Caco-2 (cell line): ENCODE data around the gene BAIAP3. TPM values are rescaled to one million over a fixed set of nuclear protein-coding genes. Genes with fewer than 3 reads are reported as not detected.

ENCODE experiments used
- BruUV-seq: library from RNA; stranded (reverse); fragments of 400-500 nt; replicated peaks from 2 replicates; lab custom pipeline; 2021; lab: Mats Ljungman, UMichigan
- CTCF ChIA-PET: fragments of 300-600 bp; sonication (Branson Sonifier 250); formaldehyde crosslinking; loops from one replicate; lab custom pipeline; 2022; ENCODE audit warnings: antibody characterized with exemption; lab: Charles Lee
- POLR2A ChIA-PET: fragments of 300-600 bp; sonication (Branson Sonifier 250); formaldehyde crosslinking; loops from one replicate; lab custom pipeline; 2022; ENCODE audit warnings: antibody characterized with exemption; lab: Charles Lee
- DNase-seq, 2 experiments: peaks; one replicate each; pipeline versions ENCODE4 v3.0.0 to v3.0.0-alpha.2; 2020 to 2022
- H3K27me3 ChIP-seq: replicated peaks from 2 replicates; pipeline ENCODE4 v1.6.0; 2011; ENCODE audit warnings: low read length; ENCODE audit not compliant: control insufficient read depth, insufficient read depth
- H3K36me3 ChIP-seq: 2 replicates; pipeline ENCODE4 v1.5.1; 2011; ENCODE audit warnings: low read length; ENCODE audit not compliant: control insufficient read depth, insufficient read depth
- H3K4me1 ChIP-seq: fragments of 250-450 bp; sonication (Bioruptor Pico); 2 replicates; pipeline ENCODE4 v1.5.1; 2020; ENCODE audit warnings: mild to moderate bottlenecking
- H3K4me3 ChIP-seq: 2 replicates; pipeline ENCODE4 v1.5.1; 2011; ENCODE audit warnings: low read depth, mild to moderate bottlenecking, control low read depth, low read length
- H3K9me3 ChIP-seq: fragments of 250-450 bp; sonication (Bioruptor Pico); 2 replicates; pipeline ENCODE4 v1.5.1; 2020; ENCODE audit warnings: mild to moderate bottlenecking, moderate library complexity
- H3K27ac Mint-ChIP-seq: one replicate; pipeline ENCODE4 v1.8.0; 2022; ENCODE audit warnings: mixed read lengths; ENCODE audit not compliant: unreplicated experiment
- H3K27me3 Mint-ChIP-seq: one replicate; pipeline ENCODE4 v1.8.0; 2022; ENCODE audit warnings: mixed read lengths; ENCODE audit not compliant: insufficient read depth, unreplicated experiment
- H3K36me3 Mint-ChIP-seq: one replicate; pipeline ENCODE4 v1.8.0; 2022; ENCODE audit warnings: mild to moderate bottlenecking, mixed read lengths; ENCODE audit not compliant: insufficient read depth, unreplicated experiment
- H3K4me1 Mint-ChIP-seq: one replicate; pipeline ENCODE4 v1.8.0; 2022; ENCODE audit warnings: low read depth, mixed read lengths; ENCODE audit not compliant: unreplicated experiment
- H3K4me3 Mint-ChIP-seq: one replicate; pipeline ENCODE4 v1.8.0; 2022; ENCODE audit warnings: mild to moderate bottlenecking, moderate library complexity, mixed read lengths; ENCODE audit not compliant: unreplicated experiment
- H3K9me3 Mint-ChIP-seq: one replicate; pipeline ENCODE4 v1.8.0; 2022; ENCODE audit warnings: mixed read lengths; ENCODE audit not compliant: unreplicated experiment
- CTCF ChIP-seq, 2 experiments: fragments of 200-600 bp in 1 of 2; IDR thresholded peaks; 1 replicate in 1 of 2; 2 replicates in 1 of 2; pipeline versions ENCODE4 v1.5.1 to v1.8.0; 2011 to 2022; ENCODE audit warnings: antibody characterized with exemption in 1 of 2, control low read depth in 1 of 2, inconsistent platforms in 1 of 2, low read depth in 1 of 2, low read length in 1 of 2, mild to moderate bottlenecking in 1 of 2, moderate library complexity in 1 of 2; ENCODE audit not compliant: insufficient read depth in 1 of 2, severe bottlenecking in 1 of 2, unreplicated experiment in 1 of 2
- intact Hi-C: fragments of 100-400 bp; cut with micrococcal nuclease; formaldehyde crosslinking; loops from one replicate; pipeline ENCODE4 v1.10.0; 2022; ENCODE audit not compliant: unreplicated experiment
- total RNA-seq: library from RNA; stranded (reverse); gene quantifications from 2 replicates; pipeline ENCODE4 v1.2.3, GENCODE V29; 2022

BAIAP3 gene
- total RNA-seq, 1 experiment from 2014 or later, result 5.0 TPM

GRCh38 chr16:1371054-1371978, 37.9 kb downstream of the BAIAP3 start:
- BruUV-seq, result no TSS peak

GRCh38 chr16:1372292-1372950, 39.0 kb downstream of the BAIAP3 start:
- H3K4me3 Mint-ChIP-seq, result no peak overlapping the region
- Histone ChIP-seq H3K4me1 (no peaks in the 10 kb centered on the region), H3K36me3 (no peaks in the 10 kb centered on the region), H3K27me3 (no peaks in the 10 kb centered on the region), H3K4me3 (no peak overlapping the region), H3K9me3 (no peaks in the 10 kb centered on the region)
- BruUV-seq, result no TSS peak
- H3K9me3 Mint-ChIP-seq, result no peaks in the 10 kb centered on the region
- ChIA-PET POLR2A (no interaction called here), CTCF (interaction anchor here (0.7 kb wide), 1 partner anchor 398 kb away, joined by 4 read pairs; no protein-coding TSS in a partner anchor)
- H3K27me3 Mint-ChIP-seq, result no peaks in the 10 kb centered on the region
- intact Hi-C loops, result no loop called here
- no peaks in the 10 kb centered on the region for H3K4me1 Mint-ChIP-seq
- no peak for TF ChIP-seq CTCF (IDR thresholded peaks at IDR 0.05; ENCODE audit: insufficient read depth in 1 of 2, low read depth in 1 of 2, low read length in 1 of 2, severe bottlenecking in 1 of 2, unreplicated experiment in 1 of 2)
- peaks cover 47% of the 10 kb centered on the region for H3K36me3 Mint-ChIP-seq
- H3K27ac Mint-ChIP-seq, result no peak overlapping the region
- DNase-seq, result no peak

More at GRCh38 chr16:1371054-1371978, 37.9 kb downstream of the BAIAP3 start:
- Histone ChIP-seq H3K27me3 (no peaks in the 10 kb centered on the region), H3K4me1 (no peaks in the 10 kb centered on the region), H3K9me3 (no peaks in the 10 kb centered on the region), H3K36me3 (no peaks in the 10 kb centered on the region), H3K4me3 (no peak overlapping the region)
- Mint-ChIP-seq H3K36me3 (peaks cover 47% of the 10 kb centered on the region), H3K9me3 (no peaks in the 10 kb centered on the region), H3K4me3 (no peak overlapping the region), H3K4me1 (no peaks in the 10 kb centered on the region), H3K27ac (no peak overlapping the region), H3K27me3 (no peaks in the 10 kb centered on the region)
- ChIA-PET POLR2A (no interaction called here), CTCF (interaction anchor here (0.7 kb wide), 1 partner anchor 12 kb away, joined by 5 read pairs; no protein-coding TSS in a partner anchor)
- DNase-seq, result no peak
- intact Hi-C loops, result no loop called here
- no peak for TF ChIP-seq CTCF (IDR thresholded peaks at IDR 0.05; ENCODE audit: insufficient read depth in 1 of 2, low read depth in 1 of 2, low read length in 1 of 2, severe bottlenecking in 1 of 2, unreplicated experiment in 1 of 2)
